HG02943 (cell line): ENCODE results near the gene OSBPL5.
"Not testable (repeated sequence)": the region's sequence is repeated elsewhere in the genome, so short reads cannot be mapped to it uniquely, and the experiment has no call there.

ENCODE experiments used
- ATAC-seq: cut with Tn5 transposase; IDR thresholded peaks from one replicate; pipeline ENCODE4 v1.9.1; 2021; ENCODE audit warnings: mild to moderate bottlenecking, low read depth, moderate library complexity; ENCODE audit not compliant: unreplicated experiment

OSBPL5 gene

DNA sequence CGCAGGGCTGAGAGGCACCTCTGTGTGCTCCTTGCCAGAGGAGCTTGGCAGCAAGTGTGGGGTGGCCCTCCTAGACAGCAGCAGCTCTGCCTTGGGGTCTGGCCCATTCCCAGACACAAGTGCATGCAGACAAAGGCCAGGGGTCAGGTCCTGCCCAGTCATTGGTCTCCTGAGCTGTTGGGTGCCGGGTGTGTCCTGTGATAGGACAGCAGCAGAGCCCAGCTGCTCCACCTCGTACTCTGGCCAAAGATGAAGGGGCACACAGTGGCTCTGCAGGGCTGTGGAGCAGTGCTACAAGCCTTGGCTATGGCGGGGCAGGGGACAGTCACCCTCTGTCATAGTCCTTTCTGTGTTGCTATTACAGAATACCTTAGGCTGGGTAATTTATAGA is 17.3 kb upstream of the OSBPL5 start:
- no peak for ATAC-seq

DNA sequence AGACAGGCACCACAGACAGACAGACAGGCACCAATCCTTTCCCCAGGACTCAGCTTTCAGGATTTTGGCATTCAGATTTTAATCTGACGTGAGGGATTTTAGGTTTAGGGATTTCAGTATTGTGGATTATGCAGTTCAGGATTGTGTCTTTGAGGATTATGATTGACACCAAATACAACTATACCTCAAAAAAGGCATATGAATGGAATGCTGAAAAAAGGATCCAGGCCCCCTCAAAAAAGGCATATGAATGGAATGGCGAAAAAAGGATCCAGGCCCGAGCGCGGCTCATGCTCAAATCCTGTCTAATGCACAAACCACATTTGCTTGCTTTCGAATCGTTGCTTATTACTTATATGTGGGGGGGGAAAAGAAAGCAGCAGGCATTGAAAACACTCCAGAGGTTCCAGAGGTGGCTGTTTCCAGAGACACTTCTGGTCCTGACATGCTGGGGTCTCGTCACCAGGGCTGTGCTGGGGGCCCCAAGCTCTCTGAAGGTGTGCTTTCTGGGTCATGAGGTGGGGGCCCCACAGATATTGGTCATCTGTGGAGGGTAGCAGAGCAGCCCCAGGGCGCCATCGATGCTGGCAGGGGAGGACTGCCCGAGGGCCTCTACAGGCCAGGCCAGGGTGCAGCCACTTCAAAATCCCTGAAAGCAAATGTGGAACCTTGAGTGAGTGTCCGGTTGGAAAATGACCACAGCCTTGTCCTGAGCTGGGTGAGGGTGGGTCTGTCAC is 16.8 kb upstream of the OSBPL5 start:
- ATAC-seq, result no peak

DNA sequence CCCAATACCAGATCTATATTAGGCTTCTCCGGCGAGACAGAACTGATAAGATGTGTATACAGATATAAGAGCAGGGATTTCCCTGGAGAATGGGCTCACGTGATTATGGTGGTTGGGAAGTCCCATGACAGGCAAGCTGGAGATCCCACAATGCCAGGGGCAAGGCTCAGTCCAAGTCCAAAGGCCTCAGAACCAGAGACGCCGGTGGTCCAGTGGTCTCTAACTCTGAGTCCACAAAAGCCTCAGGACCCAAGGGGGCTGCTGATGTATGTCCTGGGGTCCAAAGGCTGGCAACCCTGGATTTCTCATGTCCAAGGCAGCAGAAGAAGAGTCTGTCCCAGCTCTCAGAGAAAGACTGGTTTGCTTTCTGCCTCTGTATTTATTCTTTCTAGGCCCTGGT is 15.8 kb upstream of the OSBPL5 start:
- ATAC-seq, result no peak

GRCh38 chr11:3178349-3178748 is 13.2 kb upstream of the OSBPL5 start:
- ATAC-seq, result no peak

DNA sequence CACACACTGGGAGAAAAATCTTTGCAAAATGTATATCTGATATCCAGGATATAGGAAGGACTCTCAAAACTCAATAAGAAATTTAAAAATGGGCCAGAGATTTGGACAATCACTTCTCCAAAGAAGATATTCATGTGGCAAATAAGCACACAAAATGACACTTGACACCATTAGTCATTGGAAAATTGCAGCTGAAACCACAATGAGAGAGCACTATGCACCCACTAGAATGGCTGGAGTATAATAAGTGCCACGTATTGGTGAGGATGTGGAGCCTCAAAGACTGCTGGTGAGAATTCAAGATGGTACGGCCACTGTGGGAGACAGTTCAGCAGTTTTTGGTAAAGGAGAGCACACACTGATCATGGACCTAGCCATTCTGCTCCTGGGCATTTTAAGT is 12.8 kb upstream of the OSBPL5 start:
- ATAC-seq, result no peak

- no peak for ATAC-seq
Measured at GRCh38 chr11:3176487-3176886, 11.4 kb upstream of the OSBPL5 start.

- no peak for ATAC-seq
Measured at GRCh38 chr11:3175194-3175593, 10.1 kb upstream of the OSBPL5 start.

- no peak for ATAC-seq
Measured at GRCh38 chr11:3174387-3174786, 9.3 kb upstream of the OSBPL5 start.

GRCh38 chr11:3173795-3174194 is 8.7 kb upstream of the OSBPL5 start:
- ATAC-seq, result no peak

- no peak for ATAC-seq
Measured at GRCh38 chr11:3171931-3172560, 6.9 kb upstream of the OSBPL5 start.

- no peak for ATAC-seq
Measured at GRCh38 chr11:3170756-3171650, 5.9 kb upstream of the OSBPL5 start.

DNA sequence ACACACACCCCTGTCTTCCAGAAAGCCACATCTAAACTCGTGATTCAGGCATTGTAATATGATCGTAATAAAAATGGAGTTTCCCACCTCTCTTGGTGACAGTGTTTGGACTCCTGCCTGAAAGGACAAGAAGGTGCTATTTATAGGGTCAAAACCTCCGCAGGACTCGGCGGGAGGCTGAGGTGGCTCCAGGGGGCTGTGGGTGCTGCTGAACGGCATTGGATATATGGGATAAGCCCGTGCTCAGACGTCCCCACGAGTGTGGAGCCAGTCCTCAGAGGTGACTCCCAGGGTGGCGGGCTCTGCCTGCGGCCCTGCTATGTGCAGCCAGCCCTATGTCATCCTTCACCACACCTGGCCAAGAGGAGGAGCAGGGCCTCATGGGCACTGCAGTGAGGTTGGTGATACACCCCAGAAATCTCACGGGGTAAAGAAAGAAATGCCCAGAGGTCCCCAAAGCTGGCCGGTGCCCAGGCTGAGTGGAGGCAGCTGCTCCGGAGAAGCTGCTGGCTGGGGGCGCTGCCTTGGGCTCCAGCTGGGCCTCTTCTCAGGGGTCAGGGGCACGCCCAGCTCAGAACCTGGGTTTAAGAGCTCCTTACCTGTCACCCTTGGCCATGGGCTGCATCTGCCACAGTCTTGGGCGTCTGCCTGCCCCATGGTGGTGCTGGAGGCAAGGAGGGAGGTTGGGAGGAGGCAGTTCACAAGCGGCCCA is 5.1 kb upstream of the OSBPL5 start:
- ATAC-seq, result no peak

DNA sequence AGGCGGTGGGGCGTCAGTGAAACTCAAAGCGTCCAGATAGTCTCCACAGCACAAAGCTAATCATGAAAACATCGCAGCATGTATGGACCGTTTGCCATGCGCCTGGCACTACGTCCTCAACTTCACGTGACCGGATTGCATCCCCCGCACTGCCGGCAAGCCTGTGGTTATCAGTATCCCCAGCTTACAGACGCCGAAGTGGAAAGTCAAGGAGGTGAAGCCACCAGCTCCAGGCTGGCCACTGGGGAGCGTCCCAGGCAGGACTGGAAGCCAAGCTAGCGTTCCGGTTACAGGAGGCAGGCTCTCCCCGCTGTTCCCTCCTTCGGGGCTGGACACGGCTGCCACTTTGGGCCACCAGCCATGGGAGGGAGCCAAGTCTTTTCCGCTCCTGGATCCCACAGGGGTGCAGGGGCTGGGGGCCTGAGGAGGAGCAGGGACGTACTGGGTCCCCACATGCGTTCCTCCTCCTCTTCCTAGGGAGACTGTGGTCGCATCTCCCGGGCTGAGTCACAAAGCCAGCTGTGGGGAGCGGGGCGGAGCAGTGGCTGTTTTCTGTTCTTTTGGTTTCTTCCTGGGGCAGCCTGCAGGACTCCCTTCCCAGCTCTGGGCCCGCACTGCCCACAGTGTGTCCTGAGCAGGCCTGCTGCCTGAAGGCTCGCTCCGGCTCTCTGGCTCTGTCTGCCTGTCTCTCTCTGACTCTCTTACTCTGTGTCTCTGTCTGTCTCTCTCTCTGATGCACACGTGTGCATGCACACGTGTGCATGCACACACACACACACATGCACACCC is 4.3 kb upstream of the OSBPL5 start:
- ATAC-seq, result no peak

GRCh38 chr11:3168742-3169254 is 3.7 kb upstream of the OSBPL5 start:
- not testable (repeated sequence) for ATAC-seq

DNA sequence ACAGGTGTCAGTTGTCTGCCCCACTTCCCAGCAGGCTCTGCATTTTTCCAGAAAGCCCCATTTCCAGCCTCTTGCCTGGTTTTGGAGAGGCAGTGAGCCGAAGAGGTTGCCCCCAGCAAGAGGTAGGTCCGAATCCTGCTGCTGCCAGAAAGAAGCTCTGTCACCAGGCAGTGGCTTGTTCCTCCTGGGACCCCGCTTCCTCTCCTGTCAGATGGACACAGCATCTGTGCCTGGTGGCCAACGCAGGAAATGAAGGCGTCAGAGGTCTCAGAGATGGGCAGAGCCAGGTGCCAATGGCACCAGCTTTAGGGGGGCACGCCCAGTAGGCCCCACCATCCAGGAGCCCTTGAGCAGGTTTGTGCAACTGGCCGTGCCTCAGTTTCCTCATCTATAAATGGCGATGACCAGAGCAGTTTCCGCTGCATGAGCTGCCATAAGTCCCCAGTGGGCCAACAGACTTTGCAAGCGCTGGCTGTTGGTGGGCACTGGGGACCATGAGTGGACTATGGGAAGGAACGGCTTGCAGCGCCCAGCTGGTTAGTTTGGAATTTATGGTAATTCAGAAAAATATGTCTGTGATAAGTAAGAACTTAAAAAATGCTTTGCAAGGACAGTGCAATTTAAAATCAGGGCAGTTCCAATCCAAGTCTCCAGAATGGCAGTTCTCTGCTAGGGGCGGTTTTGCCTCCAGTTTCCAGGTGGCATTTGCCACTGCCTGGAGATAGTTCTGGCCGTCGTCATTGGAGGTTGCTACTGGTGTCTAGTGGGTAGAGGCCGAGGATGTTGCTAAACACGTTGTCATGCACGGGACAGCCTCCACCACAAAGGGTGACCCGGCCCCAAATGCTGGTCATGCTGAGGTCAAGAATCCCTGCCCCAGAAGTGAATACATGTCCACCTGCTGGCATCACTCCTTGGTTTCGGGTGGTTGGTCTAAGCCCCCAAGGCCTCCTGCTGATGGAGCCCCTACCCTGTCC is 2.3 kb upstream of the OSBPL5 start:
- no peak for ATAC-seq

- ATAC-seq, result no peak
Measured at GRCh38 chr11:3166268-3167142, 1.4 kb upstream of the OSBPL5 start.

DNA sequence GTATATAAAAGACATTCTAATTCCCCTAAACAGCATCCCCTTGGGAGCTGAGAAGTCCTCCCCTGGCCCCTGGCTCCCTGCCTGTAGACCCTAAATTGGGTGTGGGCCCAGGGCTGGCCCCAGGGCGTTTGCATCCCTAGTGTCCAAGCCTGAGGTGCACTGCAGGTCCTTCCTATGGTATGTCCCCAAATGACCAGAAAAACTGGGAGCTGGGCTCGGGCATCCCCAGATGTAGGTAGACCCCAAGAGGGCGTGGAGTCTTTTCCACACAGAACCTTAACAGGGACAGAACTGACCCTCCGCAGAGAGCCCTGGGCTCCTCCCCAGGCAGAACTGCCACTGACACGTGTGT is 782 bp upstream of the OSBPL5 start:
- ATAC-seq, result no peak
